Stimulated activated naive CD8-positive, alpha-beta T cell treated with anti-CD3 and anti-CD28 coated beads, Interleukin-15, Interleukin-2, amounts not matched to agents 100 U/mL and 50 U/mL, for 24 hours (primary cell): ENCODE measurements around the gene SAMD14.

Experiments used
- ATAC-seq: fragments of 150-1000 bp; cut with Tn5 transposase; one replicate; pipeline ENCODE4 v1.10.0; 2021
- DNase-seq: peaks from one replicate; pipeline ENCODE4 v3.0.0; 2021

SAMD14 gene

GRCh38 chr17:50095626-50096037, 34.3 kb downstream of the SAMD14 start:
- ATAC-seq = no peak
- DNase-seq = no peak

GRCh38 chr17:50094753-50095619, 35.0 kb downstream of the SAMD14 start, which contains the start of gene PDK2:
Gene PDK2 (plus strand): TSS chr17:50095351. CDS start chr17:50095436, 85 bp downstream.
- peak; percentile 92 for ATAC-seq
- peak; percentile 95 for DNase-seq

- peak; percentile 42 for ATAC-seq
Measured at GRCh38 chr17:50094243-50094752, 35.7 kb downstream of the SAMD14 start.

GRCh38 chr17:50093807-50094206, 36.2 kb downstream of the SAMD14 start:
- ATAC-seq (no peak), DNase-seq (no peak)

More at GRCh38 chr17:50094243-50094752, 35.7 kb downstream of the SAMD14 start:
- peak; percentile 94 for DNase-seq

- no peak for ATAC-seq
Measured at GRCh38 chr17:50093246-50093645, 36.7 kb downstream of the SAMD14 start.

GRCh38 chr17:50091918-50092285, 38.1 kb downstream of the SAMD14 start:
- ATAC-seq (no peak), DNase-seq (no peak)

More at GRCh38 chr17:50093246-50093645, 36.7 kb downstream of the SAMD14 start:
- no peak for DNase-seq

GRCh38 chr17:50090971-50091917, 38.7 kb downstream of the SAMD14 start:
- DNase-seq = no peak
- ATAC-seq = no peak

- no peak for DNase-seq
Measured at GRCh38 chr17:50090071-50090470, 39.9 kb downstream of the SAMD14 start.

GRCh38 chr17:50088952-50089825, 40.8 kb downstream of the SAMD14 start:
- DNase-seq (no peak), ATAC-seq (no peak)

More at GRCh38 chr17:50090071-50090470, 39.9 kb downstream of the SAMD14 start:
- no peak for ATAC-seq

- no peak for ATAC-seq
- no peak for DNase-seq
Measured at GRCh38 chr17:50087912-50088405, 42.0 kb downstream of the SAMD14 start.

- ATAC-seq (peak; percentile 78), DNase-seq (peak; percentile 83)
Measured at GRCh38 chr17:50087246-50087911, 42.6 kb downstream of the SAMD14 start.

- DNase-seq = no peak
- ATAC-seq = no peak
Measured at GRCh38 chr17:50081757-50082156, 48.2 kb downstream of the SAMD14 start.

- ATAC-seq (no peak), DNase-seq (no peak)
Measured at GRCh38 chr17:50080827-50081226, 49.1 kb downstream of the SAMD14 start.

- DNase-seq = no peak
- ATAC-seq = no peak
Measured at GRCh38 chr17:50080096-50080480, 49.9 kb downstream of the SAMD14 start.

GRCh38 chr17:50079334-50080095, 50.4 kb downstream of the SAMD14 start:
- ATAC-seq = peak; percentile 29
- peak; percentile 38 for DNase-seq

- ATAC-seq = no peak
- DNase-seq = no peak
Measured at GRCh38 chr17:50078430-50078829, 51.5 kb downstream of the SAMD14 start.

GRCh38 chr17:50076591-50077235, 53.2 kb downstream of the SAMD14 start:
- DNase-seq (no peak), ATAC-seq (no peak)

GRCh38 chr17:50076221-50076590, 53.8 kb downstream of the SAMD14 start:
- no peak for DNase-seq

GRCh38 chr17:50075446-50076032, 54.4 kb downstream of the SAMD14 start:
- ATAC-seq (no peak), DNase-seq (no peak)

More at GRCh38 chr17:50076221-50076590, 53.8 kb downstream of the SAMD14 start:
- ATAC-seq = no peak
